Embryonic facial prominence (tissue), 1 donor: ENCODE results near the gene KANSL2.

ENCODE experiments used
- DNase-seq: peaks from one replicate; pipeline ENCODE4 v3.0.0-alpha.2; 2016; ENCODE audit errors: extremely low spot score

The KANSL2 gene

GRCh38 chr12:48613321-48613720, 68.7 kb downstream of the KANSL2 start:
- DNase-seq, result no peak
